Fibroblast of skin of back (primary cell): Measurements from ENCODE around the gene SCIMP.
"Not testable (repeated sequence)": the region's sequence is repeated elsewhere in the genome, so short reads cannot be mapped to it uniquely, and the experiment has no call there.

Experiments used
- DNase-seq: peaks from one replicate; pipeline ENCODE4 v3.0.0-alpha.2; 2013

SCIMP gene

GRCh38 chr17:5237541-5238016 is 2.9 kb upstream of the SCIMP start:
- DNase-seq: peak; percentile 50

GRCh38 chr17:5236938-5237540 is 2.4 kb upstream of the SCIMP start:
- no peak for DNase-seq

- not testable (repeated sequence) for DNase-seq
These were observed 1.2 kb downstream of the SCIMP start for GRCh38 chr17:5233492-5233891.

GRCh38 chr17:5226940-5227878 is 7.5 kb downstream of the SCIMP start:
- DNase-seq: no peak

GRCh38 chr17:5225668-5226457 is 8.8 kb downstream of the SCIMP start:
- no peak for DNase-seq

- not testable (repeated sequence) for DNase-seq
These were observed 12.7 kb downstream of the SCIMP start for GRCh38 chr17:5221912-5222311.

- DNase-seq: no peak
These were observed 14.6 kb downstream of the SCIMP start for GRCh38 chr17:5220074-5220473.

- DNase-seq: no peak
These were observed 15.1 kb downstream of the SCIMP start for GRCh38 chr17:5219536-5219935.

- DNase-seq: not testable (repeated sequence)
These were observed 17.1 kb downstream of the SCIMP start for GRCh38 chr17:5217562-5217961.

GRCh38 chr17:5211458-5211857 is 23.2 kb downstream of the SCIMP start:
- no peak for DNase-seq

GRCh38 chr17:5210614-5211252 is 23.9 kb downstream of the SCIMP start:
- DNase-seq: no peak

GRCh38 chr17:5210091-5210490 is 24.6 kb downstream of the SCIMP start:
- DNase-seq: no peak

GRCh38 chr17:5209396-5209795 is 25.3 kb downstream of the SCIMP start:
- DNase-seq: no peak

- peak; percentile 76 for DNase-seq
These were observed 30.8 kb downstream of the SCIMP start for GRCh38 chr17:5203908-5204294.

GRCh38 chr17:5203178-5203907 is 31.3 kb downstream of the SCIMP start:
- peak; percentile 68 for DNase-seq

GRCh38 chr17:5201011-5201410 is 33.6 kb downstream of the SCIMP start:
- DNase-seq: no peak

- no peak for DNase-seq
These were observed 34.3 kb downstream of the SCIMP start for GRCh38 chr17:5200360-5200759.

GRCh38 chr17:5198472-5198871 is 36.2 kb downstream of the SCIMP start:
- DNase-seq: no peak

GRCh38 chr17:5194346-5194745 is 40.3 kb downstream of the SCIMP start:
- peak; percentile 72 for DNase-seq

GRCh38 chr17:5191541-5192417 is 42.9 kb downstream of the SCIMP start, which contains the start of gene ZNF594:
Gene ZNF594, minus strand, starts transcription at chr17:5191868. Its CDS starts 7,612 bp downstream, at chr17:5184256.
- DNase-seq: peak; percentile 96

- DNase-seq: no peak
These were observed 50.4 kb downstream of the SCIMP start for GRCh38 chr17:5184288-5184687.
